Thyroid gland (tissue), 4 donors: ENCODE data around the gene CYP3A7.

Experiments
- CTCF ChIP-seq, 6 experiments: fragments of 200-600 bp in 3 of 6; fragments of 450-650 bp in 3 of 6; sonication (generic) in 3 of 6; IDR thresholded peaks; one replicate each; pipeline ENCODE4 v1.5.1; 2016 to 2019; ENCODE audit warnings: antibody characterized with exemption in 6 of 6, mild to moderate bottlenecking in 2 of 6, inconsistent platforms in 1 of 6, moderate library complexity in 1 of 6
- POLR2A ChIP-seq, 2 donors: fragments of 450-650 bp; IDR thresholded peaks; one replicate each; pipeline ENCODE4 v1.6.1; 2017; ENCODE audit warnings: antibody characterized with exemption in 2 of 2, mild to moderate bottlenecking in 2 of 2, moderate library complexity in 1 of 2

- TF ChIP-seq POLR2A (IDR thresholded peaks at IDR 0.05) = no peak
- no peak for TF ChIP-seq CTCF (IDR thresholded peaks at IDR 0.05)
Measured at GRCh38 chr7:99778880-99779279, 43.9 kb upstream of the CYP3A7 start.
